ENCODE data around the gene RGMA.
A peak's percentile ranks its signal among the peaks of the same experiment; 100 is the strongest.
"Not testable (repeated sequence)": the region's sequence is repeated elsewhere in the genome, so short reads cannot be mapped to it uniquely, and the experiment has no call there.

RGMA gene

DNA sequence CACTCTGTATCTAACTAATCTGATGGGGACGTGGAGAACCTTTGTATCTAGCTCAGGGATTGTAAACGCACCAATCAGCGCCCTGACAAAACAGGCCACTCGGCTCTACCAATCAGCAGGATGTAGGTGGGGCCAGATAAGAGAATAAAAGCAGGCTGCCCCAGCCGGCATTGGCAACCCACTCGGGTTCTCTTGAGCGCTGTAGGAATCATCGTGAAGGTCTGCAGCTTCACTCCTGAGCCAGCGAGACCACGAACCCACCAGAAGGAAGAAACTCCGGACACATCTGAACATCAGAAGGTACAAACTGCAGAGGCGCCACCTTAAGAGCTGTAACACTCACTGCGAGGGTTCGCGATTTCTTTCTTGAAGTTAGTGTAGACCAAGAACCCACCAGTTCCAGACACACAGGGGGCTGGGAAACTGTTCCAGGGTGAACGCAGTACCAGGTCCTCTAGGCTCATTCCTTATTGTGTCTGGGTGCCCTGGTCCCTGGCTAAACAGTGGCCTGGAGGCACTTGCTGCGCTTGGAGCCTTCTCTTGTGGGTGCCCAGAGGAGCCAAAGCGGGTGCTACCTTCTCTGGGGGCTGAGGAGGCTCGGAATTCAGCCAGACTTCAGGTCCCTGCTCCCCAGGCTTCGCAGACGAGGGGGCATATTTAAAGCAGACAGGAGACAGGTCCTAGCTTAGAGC lies 56.4 kb downstream of the RGMA start:
- DNase-seq = not testable (repeated sequence)

DNA sequence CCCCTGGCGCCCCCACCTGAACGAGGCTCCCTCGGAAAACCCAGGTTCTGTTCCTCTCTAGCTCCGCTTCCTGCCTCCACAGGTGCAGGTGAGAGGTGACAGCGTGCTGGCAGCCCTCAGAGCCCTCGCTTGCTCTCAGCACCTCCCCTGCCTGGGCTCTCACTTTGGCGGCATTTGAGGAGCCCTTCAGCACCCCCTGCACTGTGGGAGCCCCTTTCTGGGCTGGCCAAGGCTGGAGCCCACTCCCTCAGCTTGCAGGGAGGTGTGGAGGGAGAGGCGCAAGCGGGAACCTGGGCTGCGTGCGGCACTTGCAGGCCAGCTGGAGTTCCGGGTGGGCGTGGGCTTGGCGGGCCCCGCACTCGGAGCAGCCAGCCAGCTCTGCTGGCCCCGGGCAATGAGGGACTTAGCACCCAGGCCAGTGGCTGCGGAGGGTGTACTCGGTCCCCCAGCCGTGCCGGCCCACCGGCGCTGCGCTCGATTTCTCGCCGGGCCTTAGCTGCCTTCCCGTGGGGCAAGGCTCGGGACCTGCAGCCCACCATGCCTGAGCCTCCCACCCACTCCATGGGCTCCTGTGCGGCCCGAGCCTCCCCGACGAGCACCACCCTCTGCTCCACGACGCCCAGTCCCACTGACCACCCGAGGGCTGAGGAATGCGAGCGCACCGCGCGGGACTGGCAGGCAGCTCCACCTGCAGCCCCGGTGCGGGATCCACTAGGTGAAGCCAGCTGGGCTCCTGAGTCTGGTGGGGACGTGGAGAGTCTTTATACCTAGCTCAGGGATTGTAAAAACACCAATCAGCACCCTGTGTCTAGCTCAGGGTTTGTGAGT lies 57.2 kb downstream of the RGMA start:
- DNase-seq = not testable (repeated sequence)

- no peak for DNase-seq
Observed at GRCh38 chr15:93031103-93031464, 57.9 kb downstream of the RGMA start.

DNA sequence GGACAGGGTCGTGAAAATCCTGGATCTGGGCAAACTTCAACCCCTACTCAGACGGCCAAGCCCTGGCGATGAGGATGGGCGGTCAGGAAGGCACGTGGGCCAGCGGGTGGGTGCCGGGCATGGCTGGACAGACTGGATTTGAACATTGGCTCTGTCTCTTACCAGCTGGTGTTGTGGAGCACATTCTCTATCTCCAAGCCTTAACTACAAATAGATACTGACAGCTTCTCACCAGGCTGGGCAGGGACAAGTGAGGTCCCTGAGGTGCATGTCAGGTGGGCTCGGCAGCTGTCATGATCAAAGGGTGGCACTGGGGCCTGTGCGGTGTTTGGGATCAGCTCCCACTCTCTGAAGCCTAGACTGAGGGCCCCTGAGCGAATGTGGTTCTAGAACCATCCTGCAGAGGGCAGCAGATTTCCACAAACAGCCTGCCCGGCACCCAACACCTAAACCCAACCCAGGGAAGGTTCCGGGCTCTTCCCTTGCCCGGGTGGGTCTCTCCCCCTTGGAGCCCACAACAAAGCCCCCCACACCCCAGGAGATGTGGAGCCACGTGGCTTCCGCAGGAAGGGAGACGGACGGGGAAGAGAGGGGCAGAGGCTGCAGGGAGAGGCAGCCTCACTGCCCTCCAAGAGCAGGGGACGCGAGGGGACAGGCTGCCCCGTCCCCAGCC lies 58.4 kb downstream of the RGMA start:
- peak; percentile 76 for DNase-seq

GRCh38 chr15:93029836-93030429 lies 59.1 kb downstream of the RGMA start:
- DNase-seq = no peak

DNA sequence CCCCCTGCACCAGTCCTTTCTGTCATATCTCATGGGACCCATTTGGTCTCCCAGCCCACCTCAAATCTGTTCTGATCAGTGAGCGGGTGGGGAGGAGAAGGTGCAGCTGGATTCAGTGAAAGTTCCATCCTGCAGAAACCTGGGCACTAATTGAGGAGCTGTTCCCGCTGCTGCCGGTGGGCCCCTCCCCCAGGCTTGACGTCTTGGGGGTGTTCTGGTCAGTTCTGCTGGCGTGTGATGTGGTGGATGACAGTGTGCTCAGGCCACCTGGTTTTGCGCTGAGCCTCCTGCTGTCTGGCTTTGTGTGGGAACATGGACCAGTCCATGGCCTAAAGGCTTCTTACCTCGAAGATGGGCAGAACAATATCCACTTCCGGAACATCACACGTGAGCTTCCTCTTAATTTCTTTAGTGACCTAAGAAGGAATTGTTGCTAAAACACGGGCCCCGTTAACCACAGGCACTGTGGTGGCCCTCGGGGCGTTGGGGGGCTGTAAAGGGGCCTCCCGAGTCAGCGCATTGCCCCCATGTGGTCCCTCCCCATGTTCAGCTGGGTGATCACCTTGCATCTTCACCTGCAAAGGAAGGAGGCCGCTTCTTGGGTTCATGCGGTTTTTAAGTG lies 59.7 kb downstream of the RGMA start:
- DNase-seq = no peak

DNA sequence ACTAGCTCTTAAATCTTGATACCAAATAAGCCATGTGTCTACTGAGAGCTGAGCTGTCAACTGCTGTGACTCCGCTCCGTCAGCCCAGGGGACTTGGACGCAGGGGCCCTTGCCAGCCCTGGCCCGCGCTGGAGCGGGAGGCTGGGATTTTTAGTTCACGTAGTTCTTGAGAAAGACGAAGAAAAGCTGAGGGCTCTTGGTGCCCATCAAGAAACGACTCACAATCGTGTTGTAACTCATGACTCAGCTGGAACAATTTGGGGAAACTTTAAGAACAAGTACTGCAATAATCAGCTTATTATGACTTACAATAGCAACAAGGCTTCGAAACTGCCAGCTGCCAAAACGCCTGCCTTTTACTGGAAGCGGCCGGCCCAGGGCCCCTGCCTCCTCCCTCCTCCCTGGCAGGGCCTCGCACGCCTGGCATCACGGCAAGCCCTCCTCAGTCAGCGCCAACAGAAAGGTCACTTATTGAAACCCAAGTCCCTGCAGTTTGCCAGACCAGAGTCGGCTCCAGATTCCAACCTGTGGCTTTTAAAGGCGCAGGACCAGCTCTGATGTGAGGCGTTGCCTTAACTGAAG lies 60.3 kb downstream of the RGMA start:
- DNase-seq = peak; percentile 14

GRCh38 chr15:93028111-93028631 lies 60.8 kb downstream of the RGMA start:
- no peak for DNase-seq

DNA sequence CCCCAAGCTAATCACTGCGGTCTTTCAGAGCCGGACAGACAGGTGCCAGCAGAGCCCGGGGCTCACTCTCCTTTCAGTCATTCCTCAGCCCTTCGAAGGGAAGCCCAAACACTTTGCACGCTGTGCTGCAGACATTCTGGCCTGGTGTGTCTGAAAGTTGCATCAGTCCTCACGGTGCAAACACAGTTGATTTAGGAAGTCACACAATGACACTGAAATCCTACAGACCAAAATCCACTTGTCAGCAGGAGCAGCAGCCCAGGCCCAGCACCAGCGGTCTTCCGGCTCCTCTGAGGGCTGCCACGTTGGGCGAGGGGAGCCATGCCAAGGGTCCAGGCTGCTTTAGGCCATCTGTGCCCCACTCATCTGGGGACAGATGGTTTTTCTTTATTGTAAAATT lies 61.6 kb downstream of the RGMA start:
- DNase-seq = no peak

- no peak for DNase-seq
Observed at GRCh38 chr15:93026380-93026817, 62.6 kb downstream of the RGMA start.

DNA sequence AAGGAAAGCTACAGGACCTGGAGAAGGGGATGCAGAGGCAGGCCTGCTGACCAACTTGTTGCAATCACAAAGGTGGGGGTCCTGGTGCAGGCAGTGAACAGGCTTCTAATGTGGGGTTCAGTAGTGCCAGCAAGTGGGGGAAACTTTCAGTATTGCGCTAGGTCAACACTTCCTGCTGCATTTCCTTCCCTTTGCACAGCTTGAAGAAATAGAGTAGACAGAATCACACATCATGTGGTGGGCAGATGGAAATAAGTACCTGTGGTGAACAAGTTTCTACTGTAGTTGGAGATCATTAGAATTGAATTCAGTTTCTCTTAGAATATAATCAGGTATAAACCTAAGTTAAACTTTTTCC lies 63.4 kb downstream of the RGMA start:
- DNase-seq = no peak

GRCh38 chr15:93024716-93025624 lies 64.0 kb downstream of the RGMA start:
- no peak for DNase-seq

DNA sequence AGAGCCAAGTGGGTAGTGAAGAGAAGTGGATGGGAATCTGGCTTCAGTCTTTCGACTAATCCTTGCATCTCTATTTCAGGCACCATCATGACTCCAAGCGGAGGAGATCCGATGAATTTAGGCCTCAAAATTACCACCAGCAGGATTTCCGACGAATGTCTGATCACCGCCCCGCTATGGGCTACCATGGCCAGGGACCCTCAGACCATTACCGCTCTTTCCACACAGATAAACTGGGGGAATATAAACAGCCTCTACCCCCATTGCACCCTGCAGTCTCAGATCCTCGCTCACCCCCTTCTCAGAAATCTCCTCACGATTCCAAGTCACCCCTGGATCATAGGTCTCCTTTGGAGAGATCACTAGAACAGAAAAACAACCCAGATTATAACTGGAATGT lies 64.7 kb downstream of the RGMA start:
- DNase-seq = no peak

- no peak for DNase-seq
Observed at GRCh38 chr15:93020976-93021772, 67.8 kb downstream of the RGMA start.

DNA sequence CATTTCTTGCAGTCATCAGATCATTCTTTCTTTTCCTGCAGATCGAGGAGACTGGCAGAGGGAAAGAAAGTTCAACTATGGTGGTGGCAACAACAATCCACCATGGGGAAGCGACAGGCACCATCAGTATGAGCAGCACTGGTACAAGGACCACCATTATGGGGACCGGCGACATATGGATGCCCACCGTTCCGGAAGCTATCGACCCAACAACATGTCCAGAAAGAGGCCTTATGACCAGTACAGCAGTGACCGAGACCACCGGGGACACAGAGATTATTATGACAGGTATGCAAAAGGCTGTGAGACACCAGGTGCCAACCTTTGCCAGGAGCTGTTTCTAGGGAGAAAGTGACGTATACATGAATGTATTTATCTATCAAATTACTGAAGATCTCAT lies 69.0 kb downstream of the RGMA start:
- DNase-seq = no peak

DNA sequence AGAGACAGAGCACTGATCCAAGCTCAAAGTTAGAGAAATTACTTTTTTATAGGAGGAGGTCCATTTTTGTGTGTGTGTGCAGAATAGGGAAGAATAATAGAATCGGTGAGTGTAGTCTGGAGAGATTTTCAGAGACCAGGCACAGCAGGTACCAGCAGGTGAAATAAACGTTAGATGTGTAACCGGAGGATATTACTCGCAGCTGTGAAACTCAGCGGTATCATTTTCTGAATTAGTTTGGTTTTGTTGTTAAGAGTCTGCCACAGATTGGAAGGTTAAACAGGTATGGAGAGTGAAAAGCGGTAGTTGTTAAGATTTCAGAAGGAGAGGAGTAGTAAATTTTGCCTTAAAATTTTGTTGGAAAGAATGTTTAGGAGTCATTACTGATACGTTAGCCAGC lies 69.9 kb downstream of the RGMA start:
- peak; percentile 18 for DNase-seq

GRCh38 chr15:93018574-93018973 lies 70.4 kb downstream of the RGMA start:
- no peak for DNase-seq

DNA sequence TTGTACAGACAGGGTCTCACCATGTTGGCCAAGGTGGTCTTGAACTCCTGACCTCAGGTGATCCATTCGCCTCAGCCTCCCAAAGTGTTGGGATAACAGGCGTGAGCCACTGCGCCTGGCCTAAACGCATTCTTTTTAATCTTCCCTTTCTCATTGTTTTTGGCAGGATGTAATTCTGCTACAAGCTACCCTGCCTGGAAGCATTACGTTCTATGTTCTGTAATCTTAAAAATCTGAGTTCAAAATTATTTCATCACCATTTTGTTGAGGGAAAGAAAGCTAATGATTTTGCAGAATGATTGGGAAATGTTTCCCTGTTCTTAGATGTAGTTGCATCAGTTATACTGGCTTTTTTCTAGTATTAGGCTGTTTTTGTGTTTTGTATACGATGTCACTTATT lies 71.5 kb downstream of the RGMA start:
- no peak for DNase-seq

- DNase-seq = no peak
Observed at GRCh38 chr15:93012786-93013185, 76.2 kb downstream of the RGMA start.

GRCh38 chr15:93007994-93008393 lies 81.0 kb downstream of the RGMA start:
- no peak for DNase-seq

DNA sequence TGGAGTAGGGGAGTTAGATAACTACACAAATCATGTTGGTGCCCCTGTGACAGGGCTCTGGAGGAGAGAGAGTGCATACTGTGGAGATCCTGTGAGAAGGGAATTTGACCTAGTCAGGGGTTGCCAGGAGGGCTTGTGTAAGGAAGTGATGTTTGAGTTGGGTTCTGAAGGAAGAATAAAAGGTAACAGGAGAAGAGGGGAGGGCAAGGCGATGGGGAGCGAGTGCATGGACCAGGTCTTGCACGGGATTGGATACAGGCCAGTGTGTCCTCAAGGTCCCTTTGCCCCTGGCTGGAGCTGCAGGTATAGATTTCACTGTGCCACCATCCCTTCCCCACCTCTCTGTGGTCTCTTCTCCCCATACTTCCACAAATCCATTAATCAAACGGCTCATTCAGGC lies 83.9 kb downstream of the RGMA start:
- DNase-seq = no peak

All from activated CD4-positive, alpha-beta T cell treated with anti-CD3 and anti-CD28 coated beads, Interleukin-2, Interleukin-6, amounts not matched to agents 100 ng/mL and 50 ng/mL, durations not matched to agents 16 hours and 8 hours (primary cell).